H9 (cell line): ENCODE results near the gene LAGE3. TPM values are rescaled to one million over a fixed set of nuclear protein-coding genes. Genes with fewer than 3 reads are reported as not detected.

Experiments used
- DNase-seq: peaks from one replicate; pipeline ENCODE4 v3.0.0-alpha.2; 2017
- H2AFZ ChIP-seq: one replicate; pipeline ENCODE4 v1.6.1; 2013; ENCODE audit warnings: mild to moderate bottlenecking, low read length, control low read depth, moderate library complexity
- H2AK5ac ChIP-seq: 2 replicates; pipeline ENCODE4 v1.6.1; 2013; ENCODE audit warnings: low read length, control low read depth, mixed read lengths; ENCODE audit not compliant: insufficient read length
- H2BK120ac ChIP-seq: one replicate; pipeline ENCODE4 v1.6.1; 2013; ENCODE audit warnings: low read depth, mild to moderate bottlenecking, low read length, control low read depth, inconsistent platforms; ENCODE audit not compliant: poor library complexity, severe bottlenecking
- H2BK12ac ChIP-seq: 2 replicates; pipeline ENCODE4 v1.6.1; 2013; ENCODE audit warnings: low read length, control low read depth, mixed read lengths, low read depth; ENCODE audit not compliant: insufficient read length
- H2BK15ac ChIP-seq: 2 replicates; pipeline ENCODE4 v1.6.1; 2013; ENCODE audit warnings: low read depth, low read length, control low read depth
- H2BK20ac ChIP-seq: one replicate; pipeline ENCODE4 v1.6.1; 2013; ENCODE audit warnings: low read depth, mild to moderate bottlenecking, low read length, control low read depth, inconsistent platforms; ENCODE audit not compliant: poor library complexity, severe bottlenecking
- H2BK5ac ChIP-seq: 2 replicates; pipeline ENCODE4 v1.6.1; 2013; ENCODE audit warnings: low read length, control low read depth, mixed read lengths; ENCODE audit not compliant: insufficient read length
- H3K14ac ChIP-seq: 2 replicates; pipeline ENCODE4 v1.6.1; 2013; ENCODE audit warnings: low read length, control low read depth; ENCODE audit not compliant: insufficient read depth
- H3K18ac ChIP-seq: 2 replicates; pipeline ENCODE4 v1.6.1; 2013; ENCODE audit warnings: low read depth, mild to moderate bottlenecking, mixed read lengths, low read length, control low read depth; ENCODE audit not compliant: insufficient read length
- H3K23ac ChIP-seq: 2 replicates; pipeline ENCODE4 v1.6.1; 2013; ENCODE audit warnings: low read length, control low read depth, mixed read lengths, low read depth; ENCODE audit not compliant: insufficient read length
- H3K23me2 ChIP-seq: 2 replicates; pipeline ENCODE4 v1.6.1; 2013; ENCODE audit warnings: low read depth, mild to moderate bottlenecking, mixed read lengths, low read length, control low read depth; ENCODE audit not compliant: insufficient read length, poor library complexity, severe bottlenecking
- H3K27ac ChIP-seq: 2 replicates; pipeline ENCODE4 v1.5.1; 2013; ENCODE audit warnings: low read length, control low read depth, mixed read lengths, low read depth; ENCODE audit not compliant: insufficient read length
- H3K27me3 ChIP-seq: 2 replicates; pipeline ENCODE4 v1.6.1; 2013; ENCODE audit warnings: low read length, control low read depth, inconsistent platforms; ENCODE audit not compliant: insufficient read depth
- H3K4ac ChIP-seq: 2 replicates; pipeline ENCODE4 v1.6.1; 2013; ENCODE audit warnings: low read depth, mild to moderate bottlenecking, control low read depth, inconsistent platforms, low read length, moderate library complexity
- H3K4me1 ChIP-seq: 2 replicates; pipeline ENCODE4 v1.6.1; 2013; ENCODE audit warnings: low read length, control low read depth, inconsistent platforms; ENCODE audit not compliant: insufficient read depth
- H3K4me2 ChIP-seq: 2 replicates; pipeline ENCODE4 v1.6.1; 2013; ENCODE audit warnings: low read length, control low read depth, mixed read lengths; ENCODE audit not compliant: insufficient read length, insufficient read depth
- H3K56ac ChIP-seq: 2 replicates; pipeline ENCODE4 v1.6.1; 2013; ENCODE audit warnings: low read depth, mild to moderate bottlenecking, mixed read lengths, low read length, control low read depth; ENCODE audit not compliant: insufficient read length
- H3K79me1 ChIP-seq: 2 replicates; pipeline ENCODE4 v1.6.1; 2013; ENCODE audit warnings: low read depth, mild to moderate bottlenecking, moderate library complexity, low read length, control low read depth, inconsistent platforms; ENCODE audit not compliant: insufficient read depth, poor library complexity, severe bottlenecking
- H3K79me2 ChIP-seq: 2 replicates; pipeline ENCODE4 v1.6.1; 2013; ENCODE audit warnings: low read length, control low read depth, inconsistent platforms; ENCODE audit not compliant: insufficient read depth
- H3K9ac ChIP-seq: 2 replicates; pipeline ENCODE4 v1.6.1; 2013; ENCODE audit warnings: low read length, control low read depth, mixed read lengths; ENCODE audit not compliant: insufficient read length; ENCODE audit errors: extremely low read depth
- H3K9me3 ChIP-seq: one replicate; pipeline ENCODE4 v1.6.1; 2013; ENCODE audit warnings: low read depth, low read length, inconsistent platforms; ENCODE audit not compliant: control insufficient read depth
- H3T11ph ChIP-seq: one replicate; pipeline ENCODE4 v1.6.1; 2013; ENCODE audit warnings: mild to moderate bottlenecking, low read length, control low read depth, inconsistent platforms
- H4K20me1 ChIP-seq: one replicate; pipeline ENCODE4 v1.6.1; 2013; ENCODE audit not compliant: control insufficient read depth, insufficient read length, insufficient read depth
- H4K5ac ChIP-seq: 2 replicates; pipeline ENCODE4 v1.6.1; 2013; ENCODE audit warnings: low read depth, mild to moderate bottlenecking, mixed read lengths, low read length, control low read depth; ENCODE audit not compliant: insufficient read length
- H4K8ac ChIP-seq: replicated peaks from 2 replicates; pipeline ENCODE4 v1.6.1; 2013; ENCODE audit warnings: low read length, control low read depth, mixed read lengths, low read depth; ENCODE audit not compliant: insufficient read length
- H4K91ac ChIP-seq: 2 replicates; pipeline ENCODE4 v1.6.1; 2013; ENCODE audit warnings: low read depth, mild to moderate bottlenecking, moderate library complexity, mixed read lengths, low read length, control low read depth; ENCODE audit not compliant: insufficient read length
- H3K27ac Mint-ChIP-seq, 3 experiments: 2 replicates in 2 of 3; 3 replicates in 1 of 3; pipeline ENCODE4 v1.8.0; 2020 to 2021; ENCODE audit warnings: mixed read lengths in 3 of 3, mild to moderate bottlenecking in 1 of 3, moderate library complexity in 1 of 3
- H3K27me3 Mint-ChIP-seq: 2 replicates; pipeline ENCODE4 v1.8.0; 2021; ENCODE audit warnings: low read depth, mild to moderate bottlenecking, moderate library complexity, mixed read lengths
- H3K36me3 Mint-ChIP-seq, 3 experiments: 2 replicates in 2 of 3; 3 replicates in 1 of 3; pipeline ENCODE4 v1.8.0; 2020 to 2021; ENCODE audit warnings: low read depth in 3 of 3, mixed read lengths in 3 of 3; ENCODE audit not compliant: insufficient read depth in 1 of 3
- H3K4me1 Mint-ChIP-seq, 2 experiments: 2 replicates each; pipeline ENCODE4 v1.8.0; 2020; ENCODE audit warnings: mixed read lengths in 2 of 2
- H3K4me3 Mint-ChIP-seq, 2 experiments: 2 replicates in 1 of 2; 3 replicates in 1 of 2; pipeline ENCODE4 v1.8.0; 2020 to 2021; ENCODE audit warnings: mild to moderate bottlenecking in 2 of 2, mixed read lengths in 2 of 2, moderate library complexity in 1 of 2
- H3K9me3 Mint-ChIP-seq, 2 experiments: 2 replicates in 1 of 2; 3 replicates in 1 of 2; pipeline ENCODE4 v1.8.0; 2020; ENCODE audit warnings: mild to moderate bottlenecking in 2 of 2, mixed read lengths in 2 of 2, moderate library complexity in 1 of 2
- WGBS: extraction: QIAGEN DNeasy Blood & Tissue Kit; methylation state at CpG from one replicate; pipeline ENCODE4 v1.1.7; 2013; ENCODE audit warnings: missing lambda C conversion rate, low lambda C conversion rate, mixed read lengths; ENCODE audit not compliant: insufficient read length; ENCODE audit errors: extremely low coverage; 5-methylcytosine and 5-hydroxymethylcytosine counted together
- total RNA-seq: library from RNA; stranded (reverse); gene quantifications from 2 replicates; pipeline ENCODE4 v1.2.1, GENCODE V29; 2021
- TF ChIP-seq, protein P1 (sequence below): fragments of 200-600 bp; sonication (generic); conservative IDR thresholded peaks from 3 replicates; pipeline ENCODE4 v1.8.0; 2021; ENCODE audit warnings: antibody characterized with exemption, mild to moderate bottlenecking

LAGE3 gene
- total RNA-seq, 1 experiment from 2014 or later = 32.5 TPM

DNA sequence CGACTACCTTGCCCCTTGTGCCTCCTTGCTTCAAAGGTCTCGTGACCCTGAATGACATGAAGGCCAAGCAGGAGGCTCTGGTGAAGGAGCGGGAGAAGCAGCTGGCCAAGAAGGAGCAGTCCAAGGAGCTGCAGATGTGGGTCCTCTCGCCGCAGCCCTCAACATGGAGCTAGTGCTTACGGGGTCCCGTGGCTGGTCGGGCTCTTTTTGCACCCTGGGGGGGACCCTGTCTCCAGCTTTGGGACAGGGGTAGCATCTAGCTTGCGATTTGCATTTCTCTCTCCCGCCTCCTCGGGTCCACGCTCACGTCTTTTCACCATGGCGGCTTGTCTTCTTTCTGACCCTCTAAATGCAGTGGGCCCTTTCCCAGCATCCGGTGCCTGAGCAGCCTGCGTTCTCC, 33.3 kb downstream of the LAGE3 start:
- WGBS = no CpG with 5 or more reads among the region's 16 CpGs

More for the DNA sequence above, 33.3 kb downstream of the LAGE3 start:
- Histone ChIP-seq H3K27ac (no peak overlapping the region), H2AK5ac (no peak overlapping the region), H3K14ac (no peak overlapping the region), H2AFZ (no peak overlapping the region), H4K91ac (no peak overlapping the region), H3K27me3 (no peaks in the 10 kb centered on the region), H3K4me2 (no peak overlapping the region), H2BK5ac (no peak overlapping the region), H3K4me1 (no peaks in the 10 kb centered on the region), H2BK120ac (no peak overlapping the region), H2BK20ac (no peak overlapping the region), H2BK12ac (no peak overlapping the region), H3K9me3 (peaks cover 38% of the 10 kb centered on the region), H3T11ph (no peak overlapping the region), H4K5ac (no peak overlapping the region), H2BK15ac (no peak overlapping the region), H3K4ac (no peak overlapping the region), H3K23me2 (peaks cover 2% of the 10 kb centered on the region), H3K56ac (no peak overlapping the region), H3K9ac (no peak overlapping the region), H3K79me2 (no peaks in the 10 kb centered on the region), H3K18ac (no peak overlapping the region), H4K8ac (no peak overlapping the region), H3K23ac (no peak overlapping the region), H3K79me1 (no peaks in the 10 kb centered on the region), H4K20me1 (no peaks in the 10 kb centered on the region)
- Mint-ChIP-seq H3K27ac (no peak overlapping the region; a peak in 1 of 7 replicates), H3K36me3 (peaks cover 33 to 68% (median 57%) of the 10 kb centered on the region in 3 experiments), H3K4me1 (peaks cover 3 to 5% of the 10 kb centered on the region in 2 experiments; a peak in 2 of 4 replicates), H3K9me3 (peaks cover 61 to 79% of the 10 kb centered on the region in 2 experiments), H3K4me3 (peak overlapping the region; percentile 15 to 16; a peak in 3 of 5 replicates), H3K27me3 (no peaks in the 10 kb centered on the region; the same call in none of the 2 replicates)
- no peak for DNase-seq
- TF ChIP-seq, protein P1, sequence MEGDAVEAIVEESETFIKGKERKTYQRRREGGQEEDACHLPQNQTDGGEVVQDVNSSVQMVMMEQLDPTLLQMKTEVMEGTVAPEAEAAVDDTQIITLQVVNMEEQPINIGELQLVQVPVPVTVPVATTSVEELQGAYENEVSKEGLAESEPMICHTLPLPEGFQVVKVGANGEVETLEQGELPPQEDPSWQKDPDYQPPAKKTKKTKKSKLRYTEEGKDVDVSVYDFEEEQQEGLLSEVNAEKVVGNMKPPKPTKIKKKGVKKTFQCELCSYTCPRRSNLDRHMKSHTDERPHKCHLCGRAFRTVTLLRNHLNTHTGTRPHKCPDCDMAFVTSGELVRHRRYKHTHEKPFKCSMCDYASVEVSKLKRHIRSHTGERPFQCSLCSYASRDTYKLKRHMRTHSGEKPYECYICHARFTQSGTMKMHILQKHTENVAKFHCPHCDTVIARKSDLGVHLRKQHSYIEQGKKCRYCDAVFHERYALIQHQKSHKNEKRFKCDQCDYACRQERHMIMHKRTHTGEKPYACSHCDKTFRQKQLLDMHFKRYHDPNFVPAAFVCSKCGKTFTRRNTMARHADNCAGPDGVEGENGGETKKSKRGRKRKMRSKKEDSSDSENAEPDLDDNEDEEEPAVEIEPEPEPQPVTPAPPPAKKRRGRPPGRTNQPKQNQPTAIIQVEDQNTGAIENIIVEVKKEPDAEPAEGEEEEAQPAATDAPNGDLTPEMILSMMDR = no peak
